NB4 (cell line): ENCODE results near the gene KSR1.

Experiments
- DNase-seq: peaks from one replicate; pipeline ENCODE4 v3.0.0; 2010; ENCODE audit warnings: low read depth
- H3K4me3 ChIP-seq: one replicate; pipeline ENCODE4 v1.5.1; 2011; ENCODE audit warnings: mild to moderate bottlenecking, low read depth, low read length, moderate library complexity
- MYC ChIP-seq: IDR thresholded peaks from 2 replicates; pipeline ENCODE4 v1.6.1; 2011; ENCODE audit warnings: low read depth, low read length
- POLR2A ChIP-seq: IDR thresholded peaks from 2 replicates; pipeline ENCODE4 v1.6.1; 2011; ENCODE audit warnings: mild to moderate bottlenecking; ENCODE audit not compliant: insufficient read length; ENCODE audit errors: extremely low read depth
- TF ChIP-seq, protein P1 (sequence below): IDR thresholded peaks from 2 replicates; pipeline ENCODE4 v1.6.1; 2011; ENCODE audit warnings: low read depth, low read length
- TF ChIP-seq, protein P2 (sequence below): IDR thresholded peaks from one replicate; pipeline ENCODE4 v1.5.1; 2012; ENCODE audit warnings: low read depth, low read length

The KSR1 gene

DNA sequence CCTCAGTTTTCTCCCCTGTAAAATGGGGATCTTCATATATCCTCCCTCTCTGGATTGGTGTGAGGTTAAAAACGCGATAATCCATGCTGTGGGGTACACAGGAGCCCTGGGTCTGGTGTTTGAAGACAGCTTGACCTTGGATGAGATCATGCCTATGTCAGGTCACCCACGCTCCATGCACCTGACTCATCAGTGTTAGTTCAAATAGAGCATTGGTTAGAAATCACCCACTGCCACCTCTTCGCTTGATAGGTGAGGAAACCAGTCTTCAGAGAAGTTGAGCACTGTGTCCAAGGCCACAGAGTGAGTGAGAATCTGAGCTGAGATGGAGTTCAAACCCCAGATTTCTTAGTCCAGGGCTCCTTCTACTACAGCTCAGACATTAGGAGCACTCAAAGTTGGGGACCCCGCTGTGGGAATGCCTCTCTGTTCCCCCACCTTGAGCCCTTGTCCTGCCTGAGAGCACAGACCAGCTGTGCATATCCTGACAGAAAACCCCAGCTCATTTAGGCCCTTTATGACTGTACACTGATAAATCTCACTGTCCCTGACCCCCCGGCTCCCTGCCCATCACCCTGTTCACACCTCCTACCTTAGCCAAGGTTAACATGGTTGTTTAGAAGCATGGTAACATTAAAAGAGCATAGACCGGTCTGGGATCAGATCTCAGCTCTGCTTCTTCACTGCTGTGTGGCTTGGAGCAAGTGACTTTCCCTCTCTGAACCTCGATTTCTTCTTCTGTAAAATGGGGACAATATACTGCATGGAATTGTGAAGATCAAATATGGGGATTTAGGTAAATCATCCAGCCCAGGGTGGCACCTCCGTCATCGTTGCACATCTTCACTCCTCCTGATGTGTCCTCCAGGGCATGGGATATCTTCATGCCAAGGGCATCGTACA is 152.3 kb downstream of the KSR1 start:
- TF ChIP-seq, protein P1, sequence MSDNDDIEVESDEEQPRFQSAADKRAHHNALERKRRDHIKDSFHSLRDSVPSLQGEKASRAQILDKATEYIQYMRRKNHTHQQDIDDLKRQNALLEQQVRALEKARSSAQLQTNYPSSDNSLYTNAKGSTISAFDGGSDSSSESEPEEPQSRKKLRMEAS: no peak
- TF ChIP-seq MYC: no peak
- no peak for TF ChIP-seq POLR2A
- TF ChIP-seq, protein P2, sequence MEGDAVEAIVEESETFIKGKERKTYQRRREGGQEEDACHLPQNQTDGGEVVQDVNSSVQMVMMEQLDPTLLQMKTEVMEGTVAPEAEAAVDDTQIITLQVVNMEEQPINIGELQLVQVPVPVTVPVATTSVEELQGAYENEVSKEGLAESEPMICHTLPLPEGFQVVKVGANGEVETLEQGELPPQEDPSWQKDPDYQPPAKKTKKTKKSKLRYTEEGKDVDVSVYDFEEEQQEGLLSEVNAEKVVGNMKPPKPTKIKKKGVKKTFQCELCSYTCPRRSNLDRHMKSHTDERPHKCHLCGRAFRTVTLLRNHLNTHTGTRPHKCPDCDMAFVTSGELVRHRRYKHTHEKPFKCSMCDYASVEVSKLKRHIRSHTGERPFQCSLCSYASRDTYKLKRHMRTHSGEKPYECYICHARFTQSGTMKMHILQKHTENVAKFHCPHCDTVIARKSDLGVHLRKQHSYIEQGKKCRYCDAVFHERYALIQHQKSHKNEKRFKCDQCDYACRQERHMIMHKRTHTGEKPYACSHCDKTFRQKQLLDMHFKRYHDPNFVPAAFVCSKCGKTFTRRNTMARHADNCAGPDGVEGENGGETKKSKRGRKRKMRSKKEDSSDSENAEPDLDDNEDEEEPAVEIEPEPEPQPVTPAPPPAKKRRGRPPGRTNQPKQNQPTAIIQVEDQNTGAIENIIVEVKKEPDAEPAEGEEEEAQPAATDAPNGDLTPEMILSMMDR: no peak
- H3K4me3 ChIP-seq: no peak overlapping the region
- DNase-seq: no peak

DNA sequence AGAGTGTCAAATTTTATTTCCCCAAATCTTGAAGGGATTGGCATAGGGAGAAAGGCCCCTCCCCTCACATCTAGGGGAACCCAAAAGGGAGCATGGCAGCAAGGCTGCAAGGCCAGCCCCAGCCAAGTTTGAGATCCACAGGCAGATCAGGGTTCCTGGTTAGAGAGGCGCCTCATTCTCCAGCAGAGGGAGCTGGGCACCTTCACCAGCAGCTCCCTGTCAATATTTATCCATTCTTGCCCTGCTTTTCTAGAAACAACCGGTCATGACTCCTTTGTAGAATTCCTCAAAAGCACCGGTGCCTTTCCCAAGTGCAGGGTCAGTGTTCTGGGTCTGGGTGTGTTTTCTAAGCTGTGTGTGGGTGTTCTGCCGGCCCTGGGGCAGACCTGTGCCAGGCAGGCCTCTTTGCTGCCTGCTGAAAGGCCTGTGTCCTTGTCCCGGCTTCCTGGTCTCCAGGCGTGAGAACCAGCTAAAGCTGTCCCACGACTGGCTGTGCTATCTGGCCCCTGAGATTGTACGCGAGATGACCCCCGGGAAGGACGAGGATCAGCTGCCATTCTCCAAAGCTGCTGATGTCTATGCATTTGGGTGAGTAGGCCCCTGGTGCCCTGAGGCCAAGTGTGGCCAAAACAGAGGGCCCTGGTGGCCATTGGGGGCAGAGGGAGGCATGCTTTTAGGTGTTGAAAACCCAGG is 153.5 kb downstream of the KSR1 start:
- no peak overlapping the region for H3K4me3 ChIP-seq
- TF ChIP-seq POLR2A (no peak), MYC (no peak)
- TF ChIP-seq, protein P2: peak; percentile 81
- peak; percentile 60 for DNase-seq

DNA sequence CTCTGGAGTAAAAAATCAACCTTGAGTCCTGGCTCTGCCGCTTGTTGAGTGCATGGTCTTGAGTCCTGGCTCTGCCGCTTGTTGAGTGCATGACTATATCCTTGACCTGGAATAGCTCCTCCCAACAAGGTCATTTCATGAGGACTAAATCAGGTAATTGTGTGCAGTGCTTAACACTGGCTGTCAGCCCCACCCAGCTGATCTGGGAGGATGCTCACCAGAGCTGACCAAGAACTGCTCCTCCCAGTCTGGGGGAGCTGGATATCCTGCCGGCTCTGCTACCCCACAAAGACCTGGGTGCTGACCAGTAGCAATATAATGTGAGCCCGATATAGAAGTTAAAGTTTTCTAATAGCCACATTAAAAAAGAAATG is 154.0 kb downstream of the KSR1 start:
- DNase-seq: no peak
- no peak for TF ChIP-seq MYC
- TF ChIP-seq, protein P1: no peak
- no peak for TF ChIP-seq POLR2A
- TF ChIP-seq, protein P2: no peak
- no peak overlapping the region for H3K4me3 ChIP-seq

DNA sequence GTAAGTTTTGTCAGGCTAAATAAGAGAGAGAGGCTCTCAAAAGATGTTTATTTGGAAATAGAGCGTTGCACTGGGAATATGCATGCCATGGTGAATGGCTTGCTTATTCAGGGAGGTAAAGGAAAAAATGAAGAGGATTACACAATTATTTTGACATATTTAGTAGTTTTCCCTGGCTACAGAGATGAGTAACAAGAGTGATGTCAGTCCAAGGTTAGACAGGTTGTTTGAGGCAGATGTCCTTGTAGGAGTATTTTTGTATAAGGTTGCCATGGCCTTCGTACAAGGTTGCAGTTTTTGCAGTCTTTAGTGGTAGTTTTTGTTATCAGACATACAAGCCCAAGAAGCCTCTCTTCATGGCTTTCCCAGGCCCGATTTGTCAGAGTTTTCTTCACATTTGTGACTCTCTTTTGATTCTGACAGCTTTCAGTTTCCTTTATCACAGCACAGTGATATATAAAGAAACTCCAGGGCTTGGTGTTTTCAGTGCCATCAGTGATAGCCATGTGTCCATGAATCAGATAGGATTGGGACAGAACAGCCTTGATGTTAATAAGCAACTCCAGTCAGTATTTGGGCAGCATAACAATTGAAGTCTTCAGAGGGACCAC is 156.0 kb downstream of the KSR1 start:
- DNase-seq: no peak
- no peak for TF ChIP-seq POLR2A
- no peak overlapping the region for H3K4me3 ChIP-seq

DNA sequence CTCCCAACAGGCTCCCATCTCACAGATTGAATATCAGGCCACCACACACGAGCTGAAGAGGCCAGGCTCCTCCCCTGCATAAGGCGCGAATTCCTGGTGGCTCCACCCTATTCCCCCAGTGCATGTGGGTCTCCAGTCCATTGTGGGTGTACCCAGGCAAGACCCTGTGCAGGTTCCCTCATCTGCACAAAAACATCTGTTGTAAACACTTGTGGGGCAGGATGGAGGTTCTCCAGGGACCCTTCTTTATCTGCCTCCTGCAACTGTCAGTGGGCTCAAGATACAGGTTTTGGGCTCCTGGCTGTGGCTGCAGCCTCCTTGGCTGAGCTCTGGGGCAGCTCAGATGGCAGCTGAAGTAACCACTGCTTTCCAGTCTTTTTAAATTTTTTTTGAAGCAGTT is 157.2 kb downstream of the KSR1 start:
- TF ChIP-seq, protein P1: no peak
- no peak for TF ChIP-seq POLR2A
- no peak for TF ChIP-seq MYC
- TF ChIP-seq, protein P2: no peak
- H3K4me3 ChIP-seq: no peak overlapping the region

DNA sequence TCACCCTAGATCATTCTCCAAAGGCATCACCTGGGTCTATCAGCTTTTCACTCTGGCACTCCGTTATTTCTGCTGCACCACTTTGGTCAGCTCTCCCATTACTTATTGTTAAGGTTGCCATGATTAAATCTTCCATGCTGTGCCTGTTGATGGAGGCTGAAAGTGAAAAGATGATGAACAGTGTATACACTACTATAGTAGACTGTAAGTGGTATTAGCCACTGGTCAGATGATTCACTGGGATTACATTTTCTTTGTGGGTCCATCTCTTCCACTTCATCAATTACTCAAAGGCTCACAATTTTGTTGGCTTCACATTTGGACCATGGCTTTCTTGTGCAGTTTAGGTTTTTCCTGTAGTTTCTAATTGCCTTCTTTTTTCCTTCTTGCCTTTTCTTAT is 158.9 kb downstream of the KSR1 start:
- no peak overlapping the region for H3K4me3 ChIP-seq
- DNase-seq: no peak
- TF ChIP-seq, protein P1: no peak

More for the DNA sequence above, 157.2 kb downstream of the KSR1 start:
- DNase-seq: no peak
